ENCODE data around the gene SLC4A2. TPM values are rescaled to one million over a fixed set of nuclear protein-coding genes. Genes with fewer than 3 reads are reported as not detected.

Gene SLC4A2
- total RNA-seq, 1 experiment from 2014 or later, result 249 TPM

GRCh38 chr7:151094675-151095074, 35.3 kb downstream of the SLC4A2 start:
- H3K36me3 Mint-ChIP-seq (ENCODE audit: insufficient read depth, unreplicated experiment), result peaks cover 20% of the 10 kb centered on the region
- Histone ChIP-seq H3K36me3 (ENCODE audit: control insufficient read depth, insufficient read depth, low read length) (peaks cover 1% of the 10 kb centered on the region), H3K9me3 (no peaks in the 10 kb centered on the region), H3K27me3 (replicated peaks; ENCODE audit: control insufficient read depth, insufficient read depth, low read length) (no peaks in the 10 kb centered on the region), H3K4me3 (ENCODE audit: low read depth, low read length) (no peak overlapping the region), H3K4me1 (0 out of 2 replicates have a peak, but pooled peaks cover 3% of the 10 kb centered on the region)
- H3K4me1 Mint-ChIP-seq (ENCODE audit: low read depth, unreplicated experiment), result peaks cover 11% of the 10 kb centered on the region
- TF ChIP-seq, protein P1, sequence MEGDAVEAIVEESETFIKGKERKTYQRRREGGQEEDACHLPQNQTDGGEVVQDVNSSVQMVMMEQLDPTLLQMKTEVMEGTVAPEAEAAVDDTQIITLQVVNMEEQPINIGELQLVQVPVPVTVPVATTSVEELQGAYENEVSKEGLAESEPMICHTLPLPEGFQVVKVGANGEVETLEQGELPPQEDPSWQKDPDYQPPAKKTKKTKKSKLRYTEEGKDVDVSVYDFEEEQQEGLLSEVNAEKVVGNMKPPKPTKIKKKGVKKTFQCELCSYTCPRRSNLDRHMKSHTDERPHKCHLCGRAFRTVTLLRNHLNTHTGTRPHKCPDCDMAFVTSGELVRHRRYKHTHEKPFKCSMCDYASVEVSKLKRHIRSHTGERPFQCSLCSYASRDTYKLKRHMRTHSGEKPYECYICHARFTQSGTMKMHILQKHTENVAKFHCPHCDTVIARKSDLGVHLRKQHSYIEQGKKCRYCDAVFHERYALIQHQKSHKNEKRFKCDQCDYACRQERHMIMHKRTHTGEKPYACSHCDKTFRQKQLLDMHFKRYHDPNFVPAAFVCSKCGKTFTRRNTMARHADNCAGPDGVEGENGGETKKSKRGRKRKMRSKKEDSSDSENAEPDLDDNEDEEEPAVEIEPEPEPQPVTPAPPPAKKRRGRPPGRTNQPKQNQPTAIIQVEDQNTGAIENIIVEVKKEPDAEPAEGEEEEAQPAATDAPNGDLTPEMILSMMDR (IDR thresholded peaks at IDR 0.05; ENCODE audit: insufficient read depth in 1 of 2, low read depth in 1 of 2, low read length in 1 of 2, severe bottlenecking in 1 of 2, unreplicated experiment in 1 of 2), result no peak
- H3K4me3 Mint-ChIP-seq (ENCODE audit: unreplicated experiment), result no peak overlapping the region
- CTCF ChIA-PET, result no interaction called here
- H3K9me3 Mint-ChIP-seq (ENCODE audit: unreplicated experiment), result no peaks in the 10 kb centered on the region
- H3K27me3 Mint-ChIP-seq (ENCODE audit: insufficient read depth, unreplicated experiment), result no peaks in the 10 kb centered on the region
- H3K27ac Mint-ChIP-seq (ENCODE audit: unreplicated experiment), result no peak overlapping the region
- intact Hi-C loops (cut with micrococcal nuclease; ENCODE audit: unreplicated experiment), result no loop called here
- BruUV-seq (replicated peaks), result no TSS peak
- POLR2A ChIA-PET, result interaction anchor here (0.5 to 1.5 kb wide), 3 partner anchors 32 to 247 kb away, joined by 3 to 14 read pairs (median 8); partner anchors contain the start of gene CDK5
- no peak for DNase-seq

DNA sequence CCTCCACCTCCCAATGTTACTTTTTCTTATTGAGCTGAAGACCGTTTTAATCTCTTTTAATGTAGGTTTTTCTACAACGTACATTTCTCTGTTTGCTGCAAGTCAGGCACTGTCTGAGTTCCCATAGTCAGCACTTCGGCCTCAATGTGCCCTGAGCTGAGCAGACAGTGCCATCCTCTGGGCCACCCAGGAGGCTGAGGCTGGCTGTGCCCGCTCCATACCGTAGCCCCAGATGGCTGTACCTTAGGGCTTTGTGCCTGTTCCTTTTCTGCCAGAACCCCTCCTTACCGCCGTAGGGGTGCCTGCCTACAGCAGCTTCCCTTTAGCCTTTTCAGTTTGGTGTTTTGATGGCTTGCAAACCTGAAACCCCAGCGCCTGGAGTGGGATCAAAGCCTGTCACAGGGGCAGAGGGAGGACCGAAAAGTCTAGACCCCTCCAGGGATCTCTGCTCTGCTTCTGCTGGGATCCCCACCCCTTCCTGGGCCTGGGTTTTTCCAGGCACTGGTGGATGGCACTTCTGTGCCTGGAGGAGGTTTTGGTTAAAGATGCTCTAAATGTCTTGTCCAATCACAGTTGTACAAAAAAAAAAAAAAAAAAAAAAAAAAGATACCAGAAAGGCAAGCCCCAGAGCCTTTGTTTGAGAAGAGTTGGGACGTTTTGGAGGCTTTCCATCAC, 35.9 kb downstream of the SLC4A2 start:
- POLR2A ChIA-PET, result interaction anchor here (0.5 to 1.5 kb wide), 3 partner anchors 33 to 246 kb away, joined by 3 to 14 read pairs (median 8); partner anchors contain the start of gene CDK5
- no peak overlapping the region for H3K4me3 ChIP-seq (ENCODE audit: low read depth, low read length)
- H3K36me3 Mint-ChIP-seq (ENCODE audit: insufficient read depth, unreplicated experiment), result peaks cover 16% of the 10 kb centered on the region
- TF ChIP-seq, protein P1 (IDR thresholded peaks at IDR 0.05; ENCODE audit: insufficient read depth in 1 of 2, low read depth in 1 of 2, low read length in 1 of 2, severe bottlenecking in 1 of 2, unreplicated experiment in 1 of 2), result no peak
- H3K27me3 Mint-ChIP-seq (ENCODE audit: insufficient read depth, unreplicated experiment), result no peaks in the 10 kb centered on the region
- H3K4me1 Mint-ChIP-seq (ENCODE audit: low read depth, unreplicated experiment), result peaks cover 7% of the 10 kb centered on the region
- no TSS peak for BruUV-seq (replicated peaks)
- no peaks in the 10 kb centered on the region for H3K9me3 Mint-ChIP-seq (ENCODE audit: unreplicated experiment)
- peaks cover 1% of the 10 kb centered on the region for H3K36me3 ChIP-seq (ENCODE audit: control insufficient read depth, insufficient read depth, low read length)
- no peak overlapping the region for H3K4me3 Mint-ChIP-seq (ENCODE audit: unreplicated experiment)
- H3K27me3 ChIP-seq (replicated peaks; ENCODE audit: control insufficient read depth, insufficient read depth, low read length), result no peaks in the 10 kb centered on the region
- CTCF ChIA-PET, result no interaction called here
- H3K9me3 ChIP-seq, result no peaks in the 10 kb centered on the region
- intact Hi-C loops (cut with micrococcal nuclease; ENCODE audit: unreplicated experiment), result no loop called here
- no peak for DNase-seq
- no peak overlapping the region for H3K27ac Mint-ChIP-seq (ENCODE audit: unreplicated experiment)
- 0 out of 2 replicates have a peak, but pooled peaks cover 3% of the 10 kb centered on the region for H3K4me1 ChIP-seq

- H3K27ac Mint-ChIP-seq (ENCODE audit: unreplicated experiment), result no peak overlapping the region
Measured at GRCh38 chr7:151095828-151096475, 36.6 kb downstream of the SLC4A2 start.

More at GRCh38 chr7:151095828-151096475, 36.6 kb downstream of the SLC4A2 start:
- TF ChIP-seq, protein P1 (IDR thresholded peaks at IDR 0.05; ENCODE audit: insufficient read depth in 1 of 2, low read depth in 1 of 2, low read length in 1 of 2, severe bottlenecking in 1 of 2, unreplicated experiment in 1 of 2), result no peak
- ChIA-PET POLR2A (no interaction called here), CTCF (no interaction called here)
- 0 out of 2 replicates have a peak, but pooled peaks cover 3% of the 10 kb centered on the region for H3K4me1 ChIP-seq
- Mint-ChIP-seq H3K4me3 (ENCODE audit: unreplicated experiment) (no peak overlapping the region), H3K27me3 (ENCODE audit: insufficient read depth, unreplicated experiment) (no peaks in the 10 kb centered on the region), H3K36me3 (ENCODE audit: insufficient read depth, unreplicated experiment) (peaks cover 16% of the 10 kb centered on the region), H3K4me1 (ENCODE audit: low read depth, unreplicated experiment) (peaks cover 6% of the 10 kb centered on the region), H3K9me3 (ENCODE audit: unreplicated experiment) (no peaks in the 10 kb centered on the region)
- intact Hi-C loops (cut with micrococcal nuclease; ENCODE audit: unreplicated experiment), result no loop called here
- no peaks in the 10 kb centered on the region for H3K27me3 ChIP-seq (replicated peaks; ENCODE audit: control insufficient read depth, insufficient read depth, low read length)
- peaks cover 1% of the 10 kb centered on the region for H3K36me3 ChIP-seq (ENCODE audit: control insufficient read depth, insufficient read depth, low read length)
- no peak for DNase-seq
- BruUV-seq (replicated peaks), result no TSS peak
- H3K9me3 ChIP-seq, result no peaks in the 10 kb centered on the region
- no peak overlapping the region for H3K4me3 ChIP-seq (ENCODE audit: low read depth, low read length)

Data from Caco-2 (cell line).